ENCODE data around the gene SPTB.

The SPTB gene

DNA sequence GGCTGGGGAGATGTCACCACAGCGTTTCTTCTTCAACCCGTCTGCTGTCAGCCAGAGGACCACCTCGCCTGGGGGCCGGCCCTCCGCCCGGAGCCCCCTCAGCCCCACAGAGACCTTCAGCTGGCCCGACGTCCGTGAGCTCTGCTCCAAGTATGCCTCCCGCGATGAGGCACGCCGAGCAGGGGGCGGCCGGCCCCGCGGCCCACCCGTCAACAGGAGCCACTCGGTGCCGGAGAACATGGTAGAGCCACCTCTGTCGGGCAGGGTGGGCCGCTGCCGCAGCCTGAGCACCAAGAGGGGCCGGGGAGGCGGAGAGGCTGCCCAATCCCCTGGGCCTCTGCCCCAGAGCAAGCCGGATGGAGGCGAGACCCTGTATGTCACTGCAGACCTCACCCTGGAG is 136.6 kb downstream of the SPTB start:
- DNase-seq, result no peak

DNA sequence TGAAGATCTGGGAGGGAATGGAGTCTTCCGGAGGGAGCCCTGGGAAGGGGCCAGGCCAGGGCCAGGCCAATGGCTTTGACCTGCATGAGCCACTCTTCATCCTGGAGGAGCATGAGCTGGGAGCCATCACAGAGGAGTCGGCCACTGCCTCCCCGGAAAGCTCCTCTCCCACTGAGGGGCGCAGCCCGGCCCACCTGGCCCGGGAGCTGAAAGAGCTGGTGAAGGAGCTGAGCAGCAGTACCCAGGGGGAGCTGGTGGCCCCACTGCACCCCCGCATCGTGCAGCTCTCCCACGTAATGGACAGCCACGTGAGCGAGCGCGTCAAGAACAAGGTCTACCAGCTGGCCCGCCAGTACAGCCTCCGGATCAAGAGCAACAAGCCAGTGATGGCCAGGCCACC is 137.7 kb downstream of the SPTB start:
- no peak for DNase-seq

DNA sequence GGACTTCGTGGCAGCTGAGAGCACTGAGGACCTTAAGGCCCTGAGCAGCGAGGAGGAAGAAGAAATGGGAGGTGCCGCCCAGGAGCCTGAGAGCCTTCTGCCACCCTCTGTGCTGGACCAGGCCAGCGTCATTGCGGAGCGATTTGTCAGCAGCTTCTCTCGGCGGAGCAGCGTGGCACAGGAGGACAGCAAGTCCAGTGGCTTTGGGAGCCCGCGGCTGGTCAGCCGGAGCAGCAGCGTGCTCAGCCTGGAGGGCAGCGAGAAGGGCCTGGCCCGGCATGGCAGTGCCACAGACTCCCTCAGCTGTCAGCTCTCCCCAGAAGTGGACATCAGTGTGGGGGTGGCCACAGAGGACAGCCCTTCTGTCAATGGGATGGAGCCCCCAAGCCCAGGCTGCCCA is 138.5 kb downstream of the SPTB start:
- no peak for DNase-seq

DNA sequence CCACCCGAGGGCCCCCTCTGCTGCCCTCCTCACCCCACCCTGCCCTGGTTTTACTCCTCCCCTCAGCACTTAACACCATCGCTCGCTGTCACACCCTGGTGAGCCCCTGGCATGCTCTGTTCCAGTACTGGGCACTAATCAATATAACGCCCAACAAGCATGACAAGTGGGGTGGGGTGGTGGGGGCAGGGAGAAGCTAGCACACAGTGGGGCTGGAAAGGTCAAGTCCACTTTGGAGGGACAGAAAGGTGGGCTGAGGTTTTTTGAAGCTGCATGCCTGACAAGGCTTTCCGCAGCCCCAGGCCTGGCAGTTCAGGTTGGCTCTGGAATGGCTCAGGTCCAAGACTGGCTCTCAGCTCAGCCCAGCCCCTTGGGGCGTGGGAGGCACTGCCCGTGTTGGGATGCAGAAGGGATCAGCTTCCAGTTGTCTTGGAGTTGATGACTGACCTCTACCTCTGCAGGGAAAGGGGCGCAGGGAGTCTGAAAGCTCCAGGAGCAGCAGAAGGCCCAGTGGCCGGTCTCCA is 141.4 kb downstream of the SPTB start:
- no peak for DNase-seq

DNA sequence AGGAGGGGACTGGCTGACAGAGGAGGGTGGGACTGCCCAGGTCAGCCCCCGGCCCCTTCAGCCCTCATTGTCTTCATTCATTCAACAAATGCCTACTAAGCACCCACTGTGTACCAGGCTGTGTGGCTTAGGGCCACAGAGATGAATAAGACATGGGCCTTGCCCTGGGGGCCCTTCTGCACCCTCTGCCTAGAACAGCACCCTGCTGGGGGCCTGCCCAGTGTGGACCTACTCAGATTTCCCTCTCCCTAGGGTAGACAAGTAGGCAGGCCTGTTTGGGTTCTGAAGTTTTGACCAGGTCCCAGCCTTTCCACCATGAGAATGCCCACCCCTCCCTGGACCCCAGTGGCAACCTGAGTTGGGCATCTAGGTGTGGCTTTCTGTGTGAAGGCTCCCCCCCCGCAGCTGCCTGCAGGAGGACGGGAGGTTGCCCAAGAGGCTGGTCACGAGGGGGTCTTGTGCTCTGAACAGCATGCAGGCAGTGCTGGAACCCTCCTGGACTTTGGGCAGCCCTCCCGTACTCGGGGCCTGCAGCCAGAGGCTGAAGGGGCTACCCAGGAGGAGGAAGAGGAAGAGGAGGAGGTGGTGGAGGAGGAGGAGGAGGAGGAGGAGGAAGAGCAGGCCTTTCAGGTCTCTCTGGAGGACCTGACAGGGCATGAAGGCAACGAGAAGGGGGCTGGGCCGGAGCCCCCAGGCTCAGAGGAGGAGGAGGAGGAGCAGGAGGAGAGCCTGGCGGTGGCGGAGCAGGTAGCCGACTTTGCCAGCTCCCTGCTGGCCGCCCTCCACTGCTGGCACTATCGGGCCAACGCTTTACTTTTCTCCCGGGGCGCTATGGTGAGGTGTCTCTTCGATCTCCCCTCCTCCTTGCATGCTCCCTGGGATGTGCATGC is 142.1 kb downstream of the SPTB start:
- DNase-seq, result no peak

DNA sequence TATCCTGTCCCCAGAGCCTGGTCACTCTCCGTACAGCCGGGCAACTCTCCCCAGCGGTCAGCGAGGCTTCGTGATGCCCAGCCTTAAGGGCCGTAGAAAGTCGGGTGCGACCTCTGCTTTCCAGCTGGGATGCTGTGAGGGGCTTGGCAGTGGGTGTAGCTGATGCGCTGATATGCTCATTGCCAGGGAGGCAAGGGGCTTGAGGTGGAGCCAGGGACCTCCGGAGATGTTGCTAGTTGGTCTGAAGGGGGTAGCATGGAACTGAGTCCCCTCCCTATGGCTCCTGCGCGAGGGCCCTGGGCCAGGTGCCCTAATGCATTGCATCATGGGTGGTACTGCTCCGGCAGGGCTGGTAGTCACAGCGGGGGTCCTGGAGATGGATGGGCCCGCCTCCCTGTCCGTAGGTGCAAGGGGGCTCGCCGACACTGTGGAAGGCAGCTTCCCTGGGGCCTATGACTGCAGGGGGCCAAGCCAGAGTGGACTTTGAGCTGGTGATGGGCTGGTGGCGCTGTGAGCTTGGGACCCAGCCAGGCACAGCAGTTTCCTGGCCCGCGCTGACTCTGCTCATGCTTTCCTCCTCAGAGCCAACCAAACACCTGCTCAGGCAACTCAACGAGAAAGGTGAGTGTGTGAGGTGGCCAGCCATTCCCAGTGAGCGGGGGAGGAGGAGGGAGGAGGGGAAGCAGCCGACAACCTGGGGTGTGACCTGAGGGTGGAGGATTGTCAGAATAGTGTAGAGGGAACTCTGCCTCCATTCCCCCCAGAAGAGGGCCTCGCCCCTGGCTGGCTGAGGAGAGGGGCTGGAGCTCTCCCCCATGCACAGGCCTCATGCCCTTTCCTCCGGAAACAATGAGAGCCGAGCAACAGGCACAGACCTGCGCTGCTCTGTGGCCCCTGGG is 143.2 kb downstream of the SPTB start:
- no peak for DNase-seq

DNA sequence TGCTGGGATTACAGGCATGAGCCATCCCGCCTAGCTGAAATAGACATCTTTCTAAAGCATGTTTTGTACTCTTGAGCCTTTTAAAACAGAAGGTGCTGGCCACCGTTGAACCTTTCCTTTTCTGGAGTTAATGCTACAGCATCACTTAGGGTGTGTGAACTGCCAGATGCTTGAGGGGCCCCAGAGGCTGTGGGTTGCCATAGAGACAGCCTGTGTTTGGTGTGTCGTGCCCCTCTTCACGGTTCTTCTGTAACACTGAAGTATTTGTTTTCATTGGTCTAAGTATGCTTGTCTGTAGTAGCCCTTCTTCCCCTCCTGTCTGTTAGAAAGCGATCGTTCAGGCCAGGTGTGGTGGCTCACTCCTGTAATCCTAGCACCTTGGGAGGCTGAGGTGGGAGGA is 144.7 kb downstream of the SPTB start:
- no peak for DNase-seq

DNA sequence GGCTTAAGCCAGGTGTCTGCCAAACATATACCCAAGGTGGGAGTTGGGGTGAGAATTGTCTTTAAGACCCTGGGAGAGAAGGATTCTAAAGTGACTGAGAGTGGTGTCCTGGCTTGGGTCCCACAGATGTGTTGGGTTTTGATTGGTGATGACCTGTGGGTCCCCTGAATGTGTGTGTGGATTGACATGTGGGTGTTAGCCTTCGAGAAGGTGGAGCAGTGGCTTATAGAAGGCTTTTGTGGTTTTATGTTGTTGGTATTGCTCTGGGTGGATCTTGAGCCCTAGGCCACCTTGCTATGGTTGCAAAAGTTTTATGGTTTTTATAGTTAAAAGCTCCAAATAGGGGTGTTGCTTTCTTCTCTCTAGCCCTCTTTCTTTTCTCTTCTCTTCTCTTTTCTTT is 145.8 kb downstream of the SPTB start:
- no peak for DNase-seq

DNA sequence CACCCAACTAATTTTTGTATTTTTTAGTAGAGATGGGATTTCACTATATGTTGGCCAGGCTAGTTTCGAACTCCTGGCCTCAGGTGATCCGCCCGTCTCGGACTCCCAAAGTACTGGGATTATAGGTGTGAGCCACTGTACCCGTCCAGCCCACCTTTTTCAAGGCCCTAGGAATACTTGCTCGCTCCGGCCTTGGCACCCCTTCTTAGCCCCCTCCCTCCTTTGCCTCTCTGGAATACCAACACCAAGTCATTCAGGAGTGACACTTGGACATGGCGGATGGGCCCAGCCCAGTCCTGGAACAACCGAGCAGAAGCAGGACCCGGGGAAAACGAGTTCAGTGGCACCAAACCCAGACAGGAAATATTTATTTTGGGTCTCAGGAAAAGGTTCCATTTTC is 146.4 kb downstream of the SPTB start:
- no peak for DNase-seq

DNA sequence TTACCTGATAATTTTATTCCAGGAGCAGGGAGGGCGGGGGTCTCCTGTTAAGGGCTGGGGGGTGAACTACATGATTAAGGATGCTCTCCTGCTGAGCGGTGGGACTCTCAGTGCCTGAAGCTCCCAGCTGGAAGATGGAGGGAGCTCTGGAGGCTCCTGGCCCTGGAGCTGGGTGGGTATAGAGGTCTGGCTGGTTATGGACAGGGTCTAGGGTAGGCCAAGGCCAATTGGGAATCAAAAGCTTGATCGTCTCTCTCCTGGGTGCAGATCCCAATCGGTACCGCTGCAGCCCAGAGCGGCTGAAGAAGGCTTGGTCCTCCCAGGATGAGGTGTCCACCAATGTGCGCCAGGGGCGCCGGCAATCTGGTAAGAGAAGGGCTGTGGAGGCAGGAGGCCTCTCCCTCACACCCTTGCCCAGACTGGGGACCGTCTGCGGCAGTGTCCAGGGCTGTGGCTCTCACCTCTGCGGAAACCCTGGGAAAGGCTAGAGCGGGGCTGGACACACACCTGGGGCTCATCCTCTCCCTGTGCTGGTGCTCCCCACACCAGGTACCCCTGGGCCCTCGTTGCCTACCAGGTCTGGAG is 147.1 kb downstream of the SPTB start:
- DNase-seq, result no peak

DNA sequence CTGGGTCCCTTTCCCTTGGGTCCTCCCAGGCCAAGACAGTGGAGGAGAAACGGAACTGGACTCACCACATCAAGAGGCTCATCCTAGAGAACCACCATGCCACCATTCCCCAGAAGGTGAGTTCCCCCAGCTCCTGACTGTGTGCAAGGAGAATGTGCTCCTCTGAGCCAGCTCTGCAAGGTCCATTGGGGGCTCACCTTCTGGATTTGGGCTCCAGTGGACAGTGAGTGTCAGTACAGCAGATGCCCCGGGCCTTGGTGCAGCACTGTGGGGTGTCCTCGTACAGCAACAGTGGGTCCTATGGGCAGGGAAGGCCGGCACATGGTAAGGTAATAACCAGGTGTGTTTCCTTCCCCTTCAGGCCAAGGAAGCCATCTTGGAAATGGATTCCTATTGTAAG is 147.6 kb downstream of the SPTB start:
- DNase-seq, result no peak

DNA sequence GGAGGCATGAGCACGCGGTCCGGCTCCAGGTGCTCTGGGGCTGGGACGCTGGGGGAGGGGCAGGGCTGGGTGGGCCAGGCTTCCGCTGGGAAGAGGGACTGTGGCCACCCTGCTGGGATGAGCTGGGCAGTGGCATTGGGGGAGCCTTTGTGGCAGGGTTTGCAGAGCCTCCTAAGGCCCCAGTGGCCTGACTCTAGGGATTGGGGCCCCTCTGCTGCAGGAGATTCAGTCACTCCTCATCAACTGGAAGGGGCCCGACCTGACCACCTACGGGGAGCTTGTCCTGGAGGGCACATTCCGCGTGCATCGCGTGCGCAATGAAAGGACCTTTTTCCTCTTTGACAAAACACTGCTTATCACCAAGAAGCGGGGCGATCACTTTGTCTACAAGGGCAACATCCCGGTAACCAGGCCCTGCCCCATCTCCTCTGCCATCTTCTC is 148.5 kb downstream of the SPTB start:
- no peak for DNase-seq

DNA sequence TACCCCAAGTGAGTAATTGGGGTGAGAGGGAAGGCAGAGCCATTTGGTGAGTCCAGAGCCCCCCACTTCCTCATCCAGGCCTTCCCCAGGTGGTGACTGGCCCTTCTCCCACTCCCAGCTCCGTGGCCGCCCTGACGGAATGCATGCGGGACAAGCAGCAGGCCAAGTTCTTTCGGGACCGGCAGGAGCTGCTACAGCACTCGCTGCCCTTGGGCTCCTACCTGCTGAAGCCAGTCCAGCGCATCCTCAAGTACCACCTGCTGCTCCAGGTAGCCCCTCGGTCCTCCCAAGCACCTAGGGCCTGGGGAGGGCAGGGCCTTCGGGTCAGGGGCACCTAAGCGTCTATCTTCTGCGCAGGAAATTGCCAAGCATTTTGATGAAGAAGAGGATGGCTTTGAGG is 149.0 kb downstream of the SPTB start:
- DNase-seq, result no peak

DNA sequence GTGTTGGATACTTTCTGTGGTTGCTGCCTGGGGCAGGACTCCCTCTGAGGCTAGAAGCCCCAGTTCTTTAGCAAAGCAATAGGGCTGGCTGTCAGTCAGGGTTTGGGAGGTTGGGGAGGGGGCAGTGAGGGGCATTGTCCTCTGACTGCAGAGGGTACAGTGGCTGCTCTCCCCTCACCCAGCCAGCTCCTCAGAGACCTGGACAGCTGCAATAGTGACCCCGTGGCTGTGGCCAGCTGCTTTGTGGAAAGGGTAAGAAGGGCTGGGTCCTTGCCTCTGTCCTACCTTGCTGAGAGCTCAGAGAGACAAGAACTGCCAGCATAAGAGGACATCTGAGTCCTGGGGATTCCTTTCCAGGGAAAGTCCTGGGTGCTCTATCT is 149.7 kb downstream of the SPTB start:
- no peak for DNase-seq

DNA sequence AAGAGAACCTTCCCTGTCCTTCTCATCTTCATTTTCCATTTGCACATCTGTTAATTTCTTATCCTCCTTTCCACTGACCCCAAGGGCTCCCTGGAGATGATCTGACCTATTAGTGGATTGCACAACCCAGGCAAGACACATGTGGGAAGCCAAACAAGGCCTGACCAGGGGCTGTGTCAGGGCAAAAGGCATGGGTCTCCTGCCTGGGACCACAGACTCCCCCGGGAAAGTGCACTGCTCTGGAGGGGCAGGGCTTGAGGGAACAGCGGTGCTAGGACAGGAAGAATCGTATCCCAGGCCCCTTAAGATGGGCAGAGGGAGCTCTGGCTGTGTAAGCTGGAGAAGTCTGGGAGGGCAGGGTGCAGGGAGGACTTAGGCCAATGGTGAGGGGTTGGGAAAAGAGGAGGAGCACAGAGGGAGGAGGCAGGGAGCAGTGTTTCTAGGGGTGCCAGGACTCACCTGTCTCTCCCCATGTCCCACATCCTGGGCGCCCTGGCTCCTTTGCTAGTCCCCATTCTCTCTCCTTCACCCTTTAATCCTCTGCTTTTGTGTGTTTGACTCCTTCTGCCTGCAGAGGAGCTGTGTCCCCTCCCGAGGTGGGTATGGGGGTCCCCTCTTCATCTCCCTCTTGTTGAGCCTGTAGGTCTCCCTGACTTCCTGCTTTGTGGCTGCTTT is 150.2 kb downstream of the SPTB start:
- DNase-seq, result no peak

DNA sequence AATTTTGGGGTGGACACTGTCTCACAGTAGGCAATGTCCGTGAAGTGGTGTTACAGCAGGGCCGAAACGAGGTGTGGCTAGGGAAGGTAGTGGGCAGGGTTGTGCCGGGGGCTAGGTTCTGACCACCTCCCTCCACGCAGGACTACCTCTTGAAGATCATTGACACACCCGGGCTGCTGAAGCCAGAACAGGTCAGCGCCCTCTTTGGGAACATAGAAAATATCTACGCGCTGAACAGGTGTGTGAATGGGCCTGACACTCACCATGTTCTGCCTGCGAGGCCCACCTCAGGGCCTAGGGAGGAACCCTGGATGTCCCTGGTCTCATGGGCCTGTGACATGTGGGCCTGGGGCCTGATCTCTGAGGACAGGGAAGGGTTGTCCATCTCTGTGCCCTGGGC is 150.9 kb downstream of the SPTB start:
- DNase-seq, result no peak

DNA sequence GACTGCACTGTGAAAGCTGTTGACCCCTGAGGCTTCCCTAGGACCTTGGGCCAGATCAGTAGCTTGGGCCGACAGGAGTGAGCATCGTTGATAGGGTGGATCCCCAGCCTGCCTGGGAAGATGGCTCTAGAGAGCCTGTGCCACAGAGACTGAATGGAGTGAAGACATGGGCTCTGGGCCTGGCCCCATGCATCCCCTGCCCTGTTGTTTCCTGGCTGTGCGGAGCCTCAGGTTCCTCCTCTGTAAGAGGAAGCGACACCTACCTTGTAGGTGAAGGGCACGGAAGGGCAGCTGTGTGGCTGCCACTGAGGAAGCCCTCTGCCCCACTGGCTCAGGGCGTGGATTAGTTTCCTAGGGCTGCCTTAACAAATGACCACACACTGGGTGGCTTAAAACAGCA is 151.6 kb downstream of the SPTB start:
- no peak for DNase-seq

DNA sequence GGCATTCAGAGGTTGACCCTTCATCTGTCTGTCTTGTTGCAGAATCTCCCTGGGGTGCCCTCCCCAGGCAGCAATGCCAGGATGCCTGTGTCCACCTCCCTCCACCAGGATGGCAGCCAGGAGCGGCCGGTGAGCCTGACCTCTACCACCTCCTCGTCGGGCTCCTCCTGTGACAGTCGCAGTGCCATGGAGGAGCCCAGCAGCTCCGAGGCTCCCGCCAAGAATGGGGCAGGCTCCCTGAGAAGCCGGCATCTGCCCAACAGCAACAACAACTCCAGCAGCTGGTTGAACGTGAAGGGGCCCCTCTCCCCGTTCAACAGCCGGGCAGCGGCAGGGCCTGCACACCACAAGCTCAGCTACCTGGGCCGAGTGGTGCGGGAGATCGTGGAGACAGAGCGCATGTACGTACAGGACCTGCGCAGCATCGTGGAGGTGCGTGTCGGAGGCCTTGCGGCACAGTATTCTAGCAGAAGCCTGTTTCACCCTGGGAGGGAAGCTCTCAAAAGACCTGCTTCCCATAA is 152.1 kb downstream of the SPTB start:
- no peak for DNase-seq

DNA sequence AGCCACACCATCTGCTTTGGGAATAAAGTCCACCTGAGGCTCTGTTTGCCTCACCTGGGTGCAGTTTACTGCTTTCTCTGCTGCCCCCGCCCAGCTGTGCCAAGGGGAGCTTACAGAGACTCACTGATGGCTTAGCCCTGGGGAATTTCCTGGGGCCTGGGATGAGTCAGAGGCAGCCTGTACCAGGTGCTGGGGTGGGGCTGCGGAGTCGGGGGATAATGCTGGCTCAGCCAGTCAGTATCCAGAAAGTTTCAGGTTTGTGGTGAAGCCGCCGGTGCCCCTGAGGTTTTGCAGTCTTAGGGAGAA is 153.2 kb downstream of the SPTB start:
- no peak for DNase-seq

DNA sequence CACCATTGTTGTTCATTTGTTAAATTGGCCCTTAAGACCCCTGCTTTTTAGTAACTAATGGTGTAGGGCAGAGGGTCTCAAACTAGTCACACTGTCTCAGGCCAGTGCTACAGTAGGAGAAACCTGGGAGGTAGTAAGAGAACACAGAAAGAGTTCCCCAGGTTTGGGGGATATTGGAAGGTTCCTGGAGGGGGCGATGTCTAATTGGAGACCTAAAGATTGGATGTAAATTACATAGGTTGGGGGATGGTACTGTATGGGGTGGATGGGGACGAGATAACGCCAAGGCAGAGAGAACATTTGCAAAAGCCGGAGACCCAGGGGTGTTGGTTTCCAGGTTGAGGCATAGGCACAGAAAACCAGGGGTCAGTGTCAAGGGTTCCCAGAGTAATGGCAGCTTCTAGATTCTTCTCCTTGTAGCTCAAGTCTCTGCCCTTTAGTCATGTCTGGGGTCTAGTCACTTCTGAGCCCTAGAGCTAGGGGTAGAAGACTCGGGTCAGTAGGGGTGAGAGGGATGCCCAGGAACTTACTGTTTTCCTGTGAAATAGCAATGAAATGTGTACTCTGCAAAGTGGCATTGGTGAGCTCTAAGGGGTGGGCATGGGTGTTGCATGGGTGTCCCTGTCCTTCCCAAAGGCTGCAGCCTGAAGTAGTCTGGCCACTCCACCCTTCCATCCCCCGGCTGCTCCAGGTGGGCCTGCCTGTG is 153.7 kb downstream of the SPTB start:
- DNase-seq, result no peak

DNA sequence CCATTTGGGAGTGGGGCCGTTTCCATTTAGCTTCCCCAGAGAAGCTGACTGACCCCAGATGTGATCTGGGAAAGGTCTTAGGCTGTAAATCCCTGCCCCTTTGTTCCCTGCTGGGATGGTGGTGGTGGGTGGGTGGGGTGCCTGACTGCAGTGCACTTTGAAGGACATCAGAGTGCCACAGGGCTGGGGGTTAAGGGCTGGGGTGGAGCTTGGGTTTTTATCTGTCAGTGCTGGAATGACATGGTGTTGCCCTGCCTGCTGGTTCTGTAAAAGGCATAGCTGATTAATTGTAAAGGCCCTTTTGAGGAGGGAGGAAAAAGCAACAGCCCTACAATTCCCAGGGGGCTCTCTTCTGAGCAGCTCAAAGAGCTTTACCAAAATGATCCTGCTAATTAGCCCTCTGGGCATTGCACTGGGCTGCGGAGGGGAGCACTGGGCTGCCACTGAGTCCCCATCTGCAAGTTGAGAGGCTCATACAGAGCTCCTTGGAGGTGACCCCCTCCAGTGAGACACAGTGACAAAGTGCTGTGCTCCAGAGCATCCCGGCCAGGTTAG is 154.4 kb downstream of the SPTB start:
- DNase-seq, result no peak

DNA sequence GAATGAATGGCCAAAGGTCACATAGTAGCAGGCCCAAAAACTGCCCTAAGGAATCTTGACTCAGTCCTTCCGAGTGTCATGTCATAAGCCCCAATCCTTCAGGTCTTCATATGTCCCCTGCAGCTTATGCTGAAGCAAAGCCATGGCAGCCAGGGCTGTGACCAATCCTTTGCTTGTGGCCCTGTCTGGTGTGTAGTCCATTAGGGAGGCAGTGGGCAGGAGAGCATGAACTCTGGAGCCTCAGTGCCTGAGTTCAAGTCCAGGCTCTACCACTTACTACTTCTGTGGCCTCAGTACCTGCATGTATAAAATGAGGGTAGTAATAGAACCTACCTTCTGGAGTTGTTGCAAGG is 155.2 kb downstream of the SPTB start:
- DNase-seq, result no peak

Data from activated CD8-positive, alpha-beta memory T cell treated with anti-CD3 and anti-CD28 coated beads for 24 hours (primary cell).